ENCODE measurements around the gene PSG7. TPM values are rescaled to one million over a fixed set of nuclear protein-coding genes. Genes with fewer than 3 reads are reported as not detected.
"Not testable (repeated sequence)": the region's sequence is repeated elsewhere in the genome, so short reads cannot be mapped to it uniquely, and the experiment has no call there.

The PSG7 gene
- total RNA-seq, 4 donors from 2014 or later, result not detected

DNA sequence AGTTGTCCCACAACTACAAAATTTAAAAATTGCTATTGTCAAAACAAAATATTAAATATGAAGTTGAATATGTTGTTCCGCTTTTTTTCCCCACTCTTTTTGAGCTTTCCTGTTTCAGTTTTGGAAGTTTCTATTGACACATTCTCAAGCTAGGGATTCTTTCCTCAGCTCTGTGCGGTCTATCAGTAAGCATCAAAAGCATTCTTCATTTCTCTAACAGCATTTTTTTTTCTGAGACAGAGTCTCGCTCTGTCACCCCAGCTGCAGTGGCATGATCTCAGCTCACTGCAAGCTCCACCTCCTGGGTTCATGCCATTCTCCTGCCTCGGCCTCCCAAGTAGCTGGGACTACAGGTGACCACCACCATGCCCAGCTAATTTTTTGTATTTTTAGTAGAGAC, 24.1 kb downstream of the PSG7 start:
- H3K4me1 ChIP-seq; DNase-seq; H3K36me3 ChIP-seq; intact Hi-C loops (cut with DNase I); H3K4me3 ChIP-seq; H3K9me3 ChIP-seq; H3K27me3 ChIP-seq; H3K27ac ChIP-seq: not testable (repeated sequence)
- WGBS, 2 donors, result 84 to 90% methylated on average over 4 of the region's 4 CpGs

GRCh38 chr19:42911731-42912130, 25.3 kb downstream of the PSG7 start:
- intact Hi-C loops (cut with DNase I); H3K9me3 ChIP-seq; H3K4me3 ChIP-seq; H3K27ac ChIP-seq; H3K27me3 ChIP-seq; H3K36me3 ChIP-seq; DNase-seq; H3K4me1 ChIP-seq: not testable (repeated sequence)
- 73 to 81% methylated on average over 5 of the region's 5 CpGs for WGBS, 2 donors

GRCh38 chr19:42906162-42906561, 30.8 kb downstream of the PSG7 start:
- H3K27ac ChIP-seq; H3K9me3 ChIP-seq; DNase-seq; H3K36me3 ChIP-seq; H3K4me1 ChIP-seq; intact Hi-C loops (cut with DNase I); H3K27me3 ChIP-seq; H3K4me3 ChIP-seq: not testable (repeated sequence)
- WGBS, 2 donors, result 65 to 67% methylated on average over 4 to 5 of the region's 5 CpGs

GRCh38 chr19:42900561-42900960, 36.4 kb downstream of the PSG7 start:
- H3K27ac ChIP-seq; H3K36me3 ChIP-seq; DNase-seq; H3K4me3 ChIP-seq; H3K4me1 ChIP-seq; H3K9me3 ChIP-seq; H3K27me3 ChIP-seq; intact Hi-C loops (cut with DNase I): not testable (repeated sequence)
- 81 to 84% methylated on average over 4 of the region's 4 CpGs for WGBS, 2 donors

DNA sequence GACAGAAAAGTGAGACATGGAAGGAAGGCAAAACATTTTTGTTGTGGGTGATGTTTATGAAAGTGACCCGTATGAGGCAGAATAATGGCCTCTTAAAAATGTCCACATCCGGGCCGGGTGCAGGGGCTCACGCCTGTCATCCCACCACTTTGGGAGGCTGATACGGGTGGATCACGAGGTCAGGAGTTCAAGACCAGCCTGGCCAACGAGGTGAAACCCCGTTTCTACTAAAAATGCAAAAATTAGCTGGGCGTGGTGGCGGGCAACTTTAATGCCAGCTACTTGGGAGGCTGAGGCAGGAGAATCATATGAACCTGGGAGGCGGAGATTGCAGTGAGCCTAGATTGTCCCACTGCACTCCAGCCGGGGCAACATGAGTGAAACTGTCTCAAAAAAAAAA, 37.3 kb downstream of the PSG7 start:
- H3K36me3 ChIP-seq; H3K4me1 ChIP-seq; DNase-seq; H3K27ac ChIP-seq; intact Hi-C loops (cut with DNase I); H3K9me3 ChIP-seq; H3K27me3 ChIP-seq; H3K4me3 ChIP-seq: not testable (repeated sequence)
- WGBS, 2 donors, result 80 to 86% methylated on average over 12 of the region's 12 CpGs

GRCh38 chr19:42899110-42899509, 37.9 kb downstream of the PSG7 start:
- H3K27me3 ChIP-seq; H3K9me3 ChIP-seq; DNase-seq; H3K4me3 ChIP-seq; H3K4me1 ChIP-seq; H3K27ac ChIP-seq; intact Hi-C loops (cut with DNase I); H3K36me3 ChIP-seq: not testable (repeated sequence)
- WGBS, 2 donors, result 55 to 78% methylated on average over 1 of the region's 1 CpG

GRCh38 chr19:42898656-42899055, 38.4 kb downstream of the PSG7 start:
- WGBS, 2 donors, result 45 to 75% methylated on average over 1 of the region's 1 CpG

DNA sequence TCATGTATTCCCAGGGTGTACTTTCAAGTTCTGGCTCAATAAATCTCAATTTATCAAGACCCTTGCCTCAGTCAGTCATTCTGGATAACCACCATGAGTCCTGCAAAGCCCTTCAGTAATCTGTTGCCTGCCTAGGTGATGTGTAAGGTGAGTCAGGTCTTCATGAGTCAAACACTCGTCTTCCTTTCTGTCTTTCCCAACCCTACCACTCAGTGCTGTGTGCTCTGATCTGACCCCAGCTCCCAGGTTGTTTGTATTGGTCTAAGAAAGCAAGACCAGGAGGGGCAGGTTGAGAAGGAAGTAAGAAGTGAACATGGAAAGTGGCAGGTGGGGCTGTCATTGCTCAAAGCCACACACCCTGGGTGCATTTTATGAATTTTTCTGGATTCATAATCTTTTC, 39.3 kb downstream of the PSG7 start:
- H3K27me3 ChIP-seq; H3K36me3 ChIP-seq; H3K4me1 ChIP-seq; H3K9me3 ChIP-seq; H3K4me3 ChIP-seq; DNase-seq; intact Hi-C loops (cut with DNase I); H3K27ac ChIP-seq: not testable (repeated sequence)
- WGBS, 2 donors, result 9 to 14% methylated on average over 1 of the region's 1 CpG

More at GRCh38 chr19:42898656-42899055, 38.4 kb downstream of the PSG7 start:
- H3K27ac ChIP-seq; H3K36me3 ChIP-seq; H3K4me3 ChIP-seq; H3K27me3 ChIP-seq; intact Hi-C loops (cut with DNase I); H3K4me1 ChIP-seq; DNase-seq; H3K9me3 ChIP-seq: not testable (repeated sequence)

GRCh38 chr19:42890446-42890845, 46.6 kb downstream of the PSG7 start:
- not testable (repeated sequence) for H3K4me3 ChIP-seq, H3K27me3 ChIP-seq

GRCh38 chr19:42887876-42888445, 49.0 kb downstream of the PSG7 start:
- H3K27ac ChIP-seq, result peak overlapping the region in 2 of 4 donors; percentile 10 to 38
- H3K4me3 ChIP-seq; H3K36me3 ChIP-seq; intact Hi-C loops (cut with DNase I); H3K9me3 ChIP-seq; H3K27me3 ChIP-seq; DNase-seq: not testable (repeated sequence)
- H3K4me1 ChIP-seq, result peaks cover 0 to 22% (median 4%) of the 10 kb centered on the region in 3 donors

More at GRCh38 chr19:42890446-42890845, 46.6 kb downstream of the PSG7 start:
- H3K36me3 ChIP-seq; H3K9me3 ChIP-seq; intact Hi-C loops (cut with DNase I); DNase-seq: not testable (repeated sequence)
- WGBS, 2 donors, result 63 to 67% methylated on average over 5 to 7 of the region's 7 CpGs
- Histone ChIP-seq H3K27ac (peak overlapping the region in 2 of 4 donors; percentile 52 to 82), H3K4me1 (peaks cover 0 to 22% (median 4%) of the 10 kb centered on the region in 3 donors)

- H3K27me3 ChIP-seq; H3K36me3 ChIP-seq; H3K27ac ChIP-seq; H3K9me3 ChIP-seq; intact Hi-C loops (cut with DNase I); H3K4me3 ChIP-seq; DNase-seq; H3K4me1 ChIP-seq: not testable (repeated sequence)
- WGBS, 2 donors, result 47 to 59% methylated on average over 2 of the region's 2 CpGs
Observed at GRCh38 chr19:42882730-42883129, 54.3 kb downstream of the PSG7 start.

DNA sequence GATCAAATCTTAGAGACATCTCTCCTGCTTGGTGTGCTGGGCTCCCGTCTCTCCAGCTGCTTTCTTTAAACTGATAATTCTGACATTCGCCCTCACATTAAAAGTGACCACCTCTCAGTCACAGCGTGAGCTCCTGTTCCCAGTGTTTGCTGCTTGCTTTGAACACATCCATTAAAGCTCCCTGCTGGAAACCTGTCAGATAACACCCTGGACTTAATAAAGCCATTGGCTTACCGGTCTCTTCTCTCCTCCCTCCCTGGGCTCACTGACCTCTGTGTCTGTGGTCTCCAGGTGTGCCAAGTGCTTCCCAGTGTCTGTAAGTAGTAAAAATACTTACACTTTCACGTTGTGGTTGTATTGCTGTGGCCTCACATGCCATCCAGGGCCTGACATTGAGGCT, 55.0 kb downstream of the PSG7 start:
- DNase-seq; intact Hi-C loops (cut with DNase I); H3K27me3 ChIP-seq; H3K9me3 ChIP-seq; H3K4me3 ChIP-seq; H3K27ac ChIP-seq; H3K36me3 ChIP-seq; H3K4me1 ChIP-seq: not testable (repeated sequence)
- WGBS, 2 donors, result 69 to 71% methylated on average over 4 to 5 of the region's 5 CpGs
